ENCODE results near the gene SLC35F6. TPM values are rescaled to one million over a fixed set of nuclear protein-coding genes. Genes with fewer than 3 reads are reported as not detected.

Gene SLC35F6
- total and polyA plus RNA-seq, 2 donors (not counting 3 experiments of a cell fraction or from before 2014, with no cell fraction given), result 34.6 to 39.8 TPM

GRCh38 chr2:26785431-26786206 lies 21.5 kb downstream of the SLC35F6 start, which contains the start of gene CENPA:
CENPA (plus strand) TSS chr2:26786056; CDS start chr2:26786197, 141 bp downstream.
- dilution Hi-C loops (cut with MboI; ENCODE audit: extremely low pct_ligation_motif_present, low sequenced_read_pairs) (no loop called here), intact Hi-C loops (cut with micrococcal nuclease) (loop anchor here (1.0 kb wide), 2 partner anchors 21 to 27 kb away; partner anchors contain the start of gene SLC35F6)
- Histone ChIP-seq H3K4me3 (replicated peaks in 1 of 3; ENCODE audit: insufficient read depth in 1 of 3, low read depth in 1 of 3, low read length in 3 of 3) (peak within 1 kb of the TSS; percentile 63 to 96 (median 81)), H3K9me1 (replicated peaks; ENCODE audit: control insufficient read depth, extremely low read depth, insufficient read depth, low read length) (no peaks in the 10 kb centered on the region), H3K9me3 (replicated peaks; ENCODE audit: control insufficient read depth, insufficient read depth, low read length) (no peaks in the 10 kb centered on the region), H3K4me1 (ENCODE audit: control insufficient read depth, extremely low read depth, insufficient read depth, low read length) (peaks cover 13% of the 10 kb centered on the region), H3K36me3 (ENCODE audit: control insufficient read depth in 2 of 2, extremely low read depth in 1 of 2, insufficient read depth in 2 of 2, low read length in 2 of 2) (peaks cover 0 to 5% of the 10 kb centered on the region in 2 experiments), H3K79me2 (ENCODE audit: control insufficient read depth, insufficient read depth, low read length) (peaks cover 42% of the 10 kb centered on the region), H3K27ac (ENCODE audit: insufficient read depth, low read depth, low read length) (peak within 1 kb of the TSS; percentile 55), H3K9ac (replicated peaks; ENCODE audit: extremely low read depth, insufficient read depth, low read length) (peak within 1 kb of the TSS; percentile 70), H2AFZ (ENCODE audit: low read depth, low read length) (peak within 1 kb of the TSS; percentile 96), H3K27me3 (ENCODE audit: control insufficient read depth in 2 of 2, insufficient read depth in 2 of 2, low read length in 2 of 2) (no peaks in the 10 kb centered on the region), H3K4me2 (ENCODE audit: insufficient read depth, low read length) (peak within 1 kb of the TSS; percentile 97), H4K20me1 (replicated peaks; ENCODE audit: control insufficient read depth, extremely low read depth, insufficient read depth, low read length) (no peaks in the 10 kb centered on the region)
- DNase-seq (ENCODE audit: low read depth, low spot score) (peak; percentile 100), FAIRE-seq (peak; percentile 100)
- POLR2A ChIA-PET, result no interaction called here
- CTCF ChIA-PET, result interaction anchor here (0.6 to 2.0 kb wide), 9 partner anchors 13 to 208 kb away, joined by 3 to 10 read pairs (median 4); partner anchors contain the start of gene SLC35F6
- BruUV-seq (replicated peaks), result no TSS peak
- TF ChIP-seq CTCF (IDR thresholded peaks at IDR 0.05; ENCODE audit: extremely low read depth in 1 of 2, insufficient read depth in 1 of 2, low read depth in 1 of 2, low read length in 2 of 2) (peak in 1 of 2 donors; percentile 14), GATA2 (IDR thresholded peaks at IDR 0.05; ENCODE audit: insufficient read depth, insufficient read length, low read depth, low read length) (no peak), FOS (IDR thresholded peaks at IDR 0.05; ENCODE audit: borderline replicate concordance, insufficient read depth, low read length) (no peak), MYC (IDR thresholded peaks at IDR 0.05; ENCODE audit: low read depth, low read length) (no peak), EZH2 (IDR thresholded peaks at IDR 0.05; ENCODE audit: borderline replicate concordance, low read depth, low read length, severe bottlenecking) (no peak), JUN (IDR thresholded peaks at IDR 0.05; ENCODE audit: borderline replicate concordance, insufficient read depth, insufficient read length, low read depth) (no peak), MAX (IDR thresholded peaks at IDR 0.05; ENCODE audit: insufficient read depth, insufficient read length) (peak; percentile 68), POLR2A (IDR thresholded peaks at IDR 0.05; ENCODE audit: low read depth, low read length) (peak; percentile 57), POLR2AphosphoS5 (IDR thresholded peaks at IDR 0.05; ENCODE audit: insufficient read depth, low read depth, low read length) (peak; percentile 78)

Measured in endothelial cell of umbilical vein (primary cell).